Effector memory CD8-positive, alpha-beta T cell (primary cell): Measurements from ENCODE around the gene FUT8.
"Not testable (repeated sequence)": the region's sequence is repeated elsewhere in the genome, so short reads cannot be mapped to it uniquely, and the experiment has no call there.

Source experiments
- ATAC-seq: fragments of 150-1000 bp; cut with Tn5 transposase; replicated peaks from 2 replicates; pipeline ENCODE4 v1.10.0; 2021; ENCODE audit warnings: mild to moderate bottlenecking, moderate library complexity
- DNase-seq, 3 experiments: peaks; one replicate each; pipeline ENCODE4 v3.0.0; 2021
- H3K27ac Mint-ChIP-seq, 2 donors: one replicate each; pipeline ENCODE4 v1.8.0; 2022; ENCODE audit warnings: mild to moderate bottlenecking in 2 of 2, mixed read lengths in 2 of 2, moderate library complexity in 2 of 2
- H3K27me3 Mint-ChIP-seq, 2 donors: one replicate each; pipeline ENCODE4 v1.8.0; 2022; ENCODE audit warnings: mixed read lengths in 2 of 2
- H3K36me3 Mint-ChIP-seq: one replicate; pipeline ENCODE4 v1.8.0; 2022; ENCODE audit warnings: mild to moderate bottlenecking, moderate library complexity, mixed read lengths; ENCODE audit not compliant: insufficient read depth
- H3K4me1 Mint-ChIP-seq, 2 donors: one replicate each; pipeline ENCODE4 v1.8.0; 2022; ENCODE audit warnings: low read depth in 2 of 2, mixed read lengths in 2 of 2
- H3K4me3 Mint-ChIP-seq, 2 donors: one replicate each; pipeline ENCODE4 v1.8.0; 2022; ENCODE audit warnings: mild to moderate bottlenecking in 2 of 2, mixed read lengths in 2 of 2, moderate library complexity in 2 of 2
- H3K9me3 Mint-ChIP-seq, 2 donors: one replicate each; pipeline ENCODE4 v1.8.0; 2022; ENCODE audit warnings: mixed read lengths in 2 of 2

FUT8 gene

DNA sequence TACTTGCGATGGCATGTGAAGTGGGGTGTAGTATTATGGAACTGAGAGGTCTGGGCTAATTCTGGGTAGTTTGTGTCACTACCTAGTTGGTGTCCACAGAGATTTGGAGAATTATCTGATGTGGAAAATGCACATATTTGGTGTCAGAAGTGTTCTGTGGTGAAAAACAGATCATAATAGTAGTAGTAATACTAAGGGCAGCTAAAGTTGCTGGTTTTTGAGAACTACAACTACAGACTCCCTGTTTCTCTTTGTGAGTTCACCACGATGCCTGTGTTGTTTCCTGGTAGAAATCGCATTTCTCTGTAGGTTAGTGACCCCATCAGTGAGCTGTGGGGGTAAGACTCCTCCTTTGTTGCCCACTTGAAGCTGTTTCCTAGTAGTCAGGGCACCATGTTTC is 206.5 kb downstream of the FUT8 start:
- no peak overlapping the region for H3K27ac Mint-ChIP-seq

DNA sequence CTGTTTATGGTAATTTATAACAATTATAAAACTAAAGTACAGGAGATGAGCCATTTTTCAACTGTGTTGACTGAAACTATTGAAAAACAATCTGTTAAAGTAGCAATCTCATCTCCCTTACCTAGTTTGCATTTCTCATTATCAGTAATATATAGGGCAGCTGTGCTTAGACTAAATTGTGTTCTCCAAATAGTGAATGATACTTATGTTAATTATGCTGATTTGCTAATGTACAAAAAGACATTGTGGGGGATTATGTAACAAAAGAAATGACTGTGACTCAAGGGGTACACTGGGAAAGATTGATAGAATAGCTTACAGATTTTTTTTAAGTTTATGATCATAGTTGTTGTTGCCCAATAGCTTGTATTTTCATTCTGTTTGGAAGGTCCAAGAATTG is 207.7 kb downstream of the FUT8 start:
- H3K36me3 Mint-ChIP-seq = peaks cover 4% of the 10 kb centered on the region
- peaks cover 0 to under 1% of the 10 kb centered on the region in 2 donors for H3K4me1 Mint-ChIP-seq
- H3K27ac Mint-ChIP-seq = no peak overlapping the region
- ATAC-seq (no peak), DNase-seq (no peak)
- H3K9me3 Mint-ChIP-seq = no peaks in the 10 kb centered on the region
- no peaks in the 10 kb centered on the region for H3K27me3 Mint-ChIP-seq
- H3K4me3 Mint-ChIP-seq = no peak overlapping the region

More for the DNA sequence above, 206.5 kb downstream of the FUT8 start:
- H3K4me3 Mint-ChIP-seq = no peak overlapping the region
- ATAC-seq (no peak), DNase-seq (no peak)
- H3K27me3 Mint-ChIP-seq = no peaks in the 10 kb centered on the region
- H3K36me3 Mint-ChIP-seq = peaks cover 4% of the 10 kb centered on the region
- no peaks in the 10 kb centered on the region for H3K9me3 Mint-ChIP-seq
- H3K4me1 Mint-ChIP-seq = peaks cover 0 to 5% of the 10 kb centered on the region in 2 donors

DNA sequence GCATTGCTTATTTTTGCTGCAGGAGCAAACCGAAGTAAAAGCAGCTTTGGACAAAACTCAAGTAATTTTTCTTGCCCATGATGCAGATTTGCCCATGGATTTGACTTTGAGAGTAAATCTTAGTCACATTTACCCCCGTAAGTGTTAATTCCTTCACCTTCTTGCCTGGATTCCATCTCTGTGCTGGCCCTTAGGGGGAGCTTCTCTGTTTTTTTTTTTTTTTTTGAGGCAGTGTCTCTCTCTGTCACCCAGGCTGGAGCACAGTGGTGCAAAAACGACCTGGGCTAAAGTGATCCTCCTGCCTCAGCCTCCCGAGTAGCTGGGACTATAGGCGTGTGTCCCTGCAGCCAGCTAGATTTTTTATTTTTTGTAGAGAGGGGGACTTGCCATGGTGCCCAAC is 210.2 kb downstream of the FUT8 start:
- peaks cover 0 to 3% of the 10 kb centered on the region in 2 donors for H3K4me1 Mint-ChIP-seq
- H3K36me3 Mint-ChIP-seq = no peaks in the 10 kb centered on the region
- ATAC-seq = no peak

DNA sequence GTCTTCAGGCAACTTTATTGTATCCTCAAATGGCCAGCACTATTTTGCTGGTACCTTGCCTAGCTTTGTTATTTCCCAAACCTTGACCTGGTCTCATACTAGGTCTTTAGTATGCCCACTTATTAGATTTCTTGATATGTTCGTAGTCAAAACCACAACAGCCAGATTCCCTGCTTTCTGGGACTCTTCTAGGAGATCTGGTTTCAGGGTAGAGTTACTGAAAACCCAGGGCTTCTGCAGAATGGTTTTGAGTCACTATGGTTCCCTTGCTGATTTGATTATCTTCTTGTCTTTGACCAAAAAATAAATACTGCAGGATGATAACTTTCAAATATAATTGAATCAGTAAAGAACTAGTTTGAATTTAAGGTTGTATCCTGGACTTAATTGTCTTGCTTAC is 211.2 kb downstream of the FUT8 start:
- ATAC-seq (no peak), DNase-seq (no peak)
- Mint-ChIP-seq H3K4me3 (no peak overlapping the region), H3K27me3 (no peaks in the 10 kb centered on the region), H3K27ac (no peak overlapping the region), H3K9me3 (no peaks in the 10 kb centered on the region), H3K4me1 (peaks cover 0 to 3% of the 10 kb centered on the region in 2 donors), H3K36me3 (no peaks in the 10 kb centered on the region)

More for the DNA sequence above, 210.2 kb downstream of the FUT8 start:
- H3K27ac Mint-ChIP-seq = no peak overlapping the region
- H3K4me3 Mint-ChIP-seq = no peak overlapping the region
- DNase-seq = no peak
- no peaks in the 10 kb centered on the region for H3K9me3 Mint-ChIP-seq
- no peaks in the 10 kb centered on the region for H3K27me3 Mint-ChIP-seq

DNA sequence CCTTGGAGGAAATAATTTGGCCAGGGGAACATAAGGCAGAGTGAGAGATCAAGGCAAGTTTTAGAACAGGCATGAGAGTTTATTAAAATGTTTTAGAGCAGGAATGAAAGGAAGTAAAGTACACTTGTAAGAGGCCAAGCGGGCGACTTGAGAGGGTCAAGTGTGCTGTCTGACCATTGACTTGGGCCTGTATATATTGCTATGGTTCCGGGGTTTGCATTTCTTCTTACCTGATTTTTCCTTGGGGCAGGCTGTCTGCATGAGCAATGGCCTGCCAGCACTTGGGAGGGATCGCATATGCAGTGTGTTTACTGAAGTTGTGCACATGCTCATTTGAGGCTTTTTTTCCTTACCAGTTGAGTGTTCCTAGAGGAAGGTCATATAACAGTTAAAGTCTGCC is 214.8 kb downstream of the FUT8 start:
- H3K27me3 Mint-ChIP-seq = no peaks in the 10 kb centered on the region
- ATAC-seq (no peak), DNase-seq (no peak)
- no peaks in the 10 kb centered on the region for H3K36me3 Mint-ChIP-seq
- H3K4me1 Mint-ChIP-seq = peaks cover 0 to 3% of the 10 kb centered on the region in 2 donors
- no peaks in the 10 kb centered on the region for H3K9me3 Mint-ChIP-seq
- H3K4me3 Mint-ChIP-seq = no peak overlapping the region
- no peak overlapping the region for H3K27ac Mint-ChIP-seq

DNA sequence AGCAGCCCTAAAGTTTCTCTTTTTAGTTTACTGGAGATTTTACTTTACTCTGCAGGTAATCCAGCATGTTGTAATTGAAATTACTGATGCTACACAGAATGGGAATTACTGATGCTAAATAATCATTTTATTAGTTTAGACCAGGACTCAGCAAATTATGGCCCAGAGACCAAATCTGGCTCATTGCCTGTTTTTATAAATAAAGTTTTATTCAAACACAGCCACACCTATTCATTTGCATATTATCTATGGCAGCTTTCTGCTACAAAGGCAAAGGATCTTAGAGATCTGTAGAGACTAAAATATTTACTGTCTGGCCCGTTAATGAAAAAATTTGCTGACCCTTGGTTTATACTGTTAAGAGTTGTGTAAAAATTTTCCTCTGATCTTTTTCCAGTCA is 216.1 kb downstream of the FUT8 start:
- Mint-ChIP-seq H3K4me1 (peaks cover 0 to 3% of the 10 kb centered on the region in 2 donors), H3K27me3 (no peaks in the 10 kb centered on the region), H3K27ac (no peak overlapping the region), H3K4me3 (no peak overlapping the region), H3K9me3 (no peaks in the 10 kb centered on the region), H3K36me3 (no peaks in the 10 kb centered on the region)
- ATAC-seq (no peak), DNase-seq (no peak)

DNA sequence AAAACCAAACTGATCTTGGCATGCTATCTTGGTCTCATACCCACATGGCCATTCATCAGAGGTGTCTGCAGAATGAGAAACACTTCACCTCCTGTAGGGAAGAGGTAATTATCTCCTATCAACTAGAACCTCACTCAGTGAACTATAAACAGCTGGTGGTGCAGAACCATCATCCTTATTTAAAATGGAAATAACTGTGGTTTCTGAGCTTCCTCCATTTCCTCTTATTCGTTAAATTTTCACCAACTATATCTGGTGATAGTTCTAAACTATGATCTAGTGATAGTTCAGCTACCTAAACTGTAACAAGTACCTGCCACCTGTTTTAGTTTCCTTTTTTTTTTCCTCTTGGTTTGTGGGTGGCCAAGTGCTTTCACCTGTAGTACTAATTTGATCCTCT is 218.5 kb downstream of the FUT8 start:
- peaks cover 5% of the 10 kb centered on the region in 2 donors for H3K4me1 Mint-ChIP-seq
- H3K27me3 Mint-ChIP-seq = no peaks in the 10 kb centered on the region
- no peaks in the 10 kb centered on the region for H3K9me3 Mint-ChIP-seq
- ATAC-seq = no peak
- no peak overlapping the region for H3K27ac Mint-ChIP-seq
- no peaks in the 10 kb centered on the region for H3K36me3 Mint-ChIP-seq
- H3K4me3 Mint-ChIP-seq = no peak overlapping the region
- no peak for DNase-seq

DNA sequence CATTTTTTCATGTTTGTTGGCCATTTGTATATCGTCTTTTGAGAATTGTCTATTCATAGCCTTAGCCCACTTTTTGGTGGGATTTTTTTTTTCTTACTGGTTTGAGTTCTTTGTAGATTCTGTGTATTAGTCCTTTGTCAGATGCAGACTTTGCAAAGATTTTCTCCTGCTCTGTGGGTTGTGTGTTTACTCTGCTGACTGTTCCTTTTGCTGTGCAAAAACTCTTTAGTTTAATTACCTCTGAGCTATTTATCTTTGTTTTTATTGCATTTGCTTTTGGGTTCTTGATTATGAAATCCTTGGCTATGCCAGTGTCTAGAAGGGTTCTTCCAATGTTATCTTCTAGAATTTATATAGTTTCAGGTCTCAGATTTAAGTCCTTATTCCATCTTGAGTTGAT is 220.0 kb downstream of the FUT8 start:
- ATAC-seq (no peak), DNase-seq (no peak)
- Mint-ChIP-seq H3K27ac (no peak overlapping the region), H3K27me3 (no peaks in the 10 kb centered on the region), H3K9me3 (no peaks in the 10 kb centered on the region), H3K4me1 (peaks cover 16 to 17% of the 10 kb centered on the region in 2 donors), H3K4me3 (no peak overlapping the region), H3K36me3 (no peaks in the 10 kb centered on the region)

DNA sequence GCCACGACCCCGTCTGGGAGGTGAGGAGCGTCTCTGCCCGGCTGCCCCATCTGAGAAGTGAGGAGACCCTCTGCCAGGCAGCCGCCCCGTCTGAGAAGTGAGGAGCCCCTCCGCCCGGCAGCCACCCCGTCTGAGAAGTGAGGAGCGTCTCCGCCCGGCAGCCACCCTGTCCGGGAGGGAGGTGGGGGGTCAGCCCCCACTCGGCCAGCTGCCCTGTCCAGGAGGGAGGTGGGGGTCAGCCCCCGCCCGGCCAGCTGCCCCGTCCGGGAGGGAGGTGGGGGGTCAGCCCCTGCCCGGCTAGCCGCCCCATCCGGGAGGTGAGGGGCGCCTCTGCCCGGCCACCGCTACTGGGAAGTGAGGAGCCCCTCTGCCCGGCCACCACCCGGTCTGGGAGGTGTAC is 221.1 kb downstream of the FUT8 start:
- DNase-seq, ATAC-seq, H3K36me3 Mint-ChIP-seq, H3K27me3 Mint-ChIP-seq, H3K9me3 Mint-ChIP-seq, H3K27ac Mint-ChIP-seq, H3K4me3 Mint-ChIP-seq: not testable (repeated sequence)
- peaks cover 24 to 29% of the 10 kb centered on the region in 2 donors for H3K4me1 Mint-ChIP-seq

DNA sequence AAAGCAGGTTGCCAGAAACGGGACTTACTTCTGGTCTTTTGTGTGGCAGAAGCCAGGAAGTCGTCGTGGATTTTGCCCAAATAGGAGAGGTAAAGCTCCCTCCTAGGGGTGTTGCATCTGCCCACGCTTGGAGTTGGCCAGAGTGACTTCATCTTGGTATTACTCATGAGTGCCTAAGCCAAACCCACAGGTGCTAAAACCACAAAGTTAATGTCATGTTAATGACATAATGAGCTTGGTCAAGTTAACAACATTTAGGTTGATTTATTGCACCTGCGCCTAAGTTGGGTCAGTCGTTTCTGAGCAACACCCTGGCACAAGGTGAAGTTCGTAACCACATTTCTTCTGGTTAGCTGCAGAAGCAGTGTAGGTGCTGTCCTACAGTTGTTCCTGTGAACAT is 225.2 kb downstream of the FUT8 start:
- H3K27me3 Mint-ChIP-seq = no peaks in the 10 kb centered on the region
- H3K9me3 Mint-ChIP-seq = no peaks in the 10 kb centered on the region
- peak; percentile 9 to 22 (median 21) for DNase-seq
- H3K36me3 Mint-ChIP-seq = no peaks in the 10 kb centered on the region
- H3K27ac Mint-ChIP-seq = peak overlapping the region; percentile 15 to 94
- H3K4me3 Mint-ChIP-seq = peak overlapping the region; percentile 13 to 73
- peaks cover 26 to 34% of the 10 kb centered on the region in 2 donors for H3K4me1 Mint-ChIP-seq
- ATAC-seq = peak; percentile 93

DNA sequence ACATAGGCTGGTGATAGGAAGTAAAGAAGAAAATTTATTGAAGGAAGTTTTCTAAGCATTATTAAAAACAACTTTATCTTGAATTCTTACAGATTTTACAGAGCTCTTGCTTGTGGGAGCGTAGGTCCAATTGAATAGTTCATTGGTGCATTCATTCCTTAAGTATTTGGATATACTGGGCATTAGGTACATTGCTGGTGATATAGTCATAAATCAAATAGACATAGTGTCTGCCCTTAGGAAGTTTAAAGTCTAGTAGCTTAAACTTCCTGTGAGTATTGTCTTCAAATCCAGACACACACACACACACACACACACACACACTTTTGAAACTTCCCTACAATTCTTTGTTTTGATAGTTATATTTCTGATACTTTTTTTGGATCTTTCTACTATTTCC is 226.7 kb downstream of the FUT8 start:
- no peaks in the 10 kb centered on the region for H3K27me3 Mint-ChIP-seq
- DNase-seq (no peak), ATAC-seq (no peak)
- no peak overlapping the region for H3K4me3 Mint-ChIP-seq
- peak overlapping the region in 1 of 2 donors; percentile 15 for H3K27ac Mint-ChIP-seq
- H3K36me3 Mint-ChIP-seq = no peaks in the 10 kb centered on the region
- peaks cover 26 to 34% of the 10 kb centered on the region in 2 donors for H3K4me1 Mint-ChIP-seq
- no peaks in the 10 kb centered on the region for H3K9me3 Mint-ChIP-seq

DNA sequence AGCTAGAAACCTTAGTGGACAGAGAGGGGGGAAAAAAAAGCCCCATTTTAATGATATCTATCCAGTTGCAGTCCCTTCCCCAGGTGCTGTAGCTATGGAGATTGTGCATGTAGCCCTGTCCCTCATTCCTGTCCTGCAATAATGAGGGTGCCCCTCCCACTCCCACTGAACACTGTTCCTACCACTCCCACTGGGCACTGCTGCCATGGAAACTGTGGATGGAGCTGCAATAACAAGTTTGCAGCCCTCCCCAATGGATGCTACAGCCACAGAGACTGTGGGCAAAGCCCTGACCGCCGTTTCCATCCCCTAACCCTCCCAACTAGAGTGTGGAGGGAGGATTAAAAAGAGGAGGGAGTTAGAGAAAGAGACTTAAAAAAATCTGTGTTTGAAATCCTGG is 238.3 kb downstream of the FUT8 start:
- DNase-seq = no peak
- Mint-ChIP-seq H3K9me3 (no peaks in the 10 kb centered on the region), H3K4me1 (no peaks in the 10 kb centered on the region), H3K36me3 (no peaks in the 10 kb centered on the region), H3K27ac (no peak overlapping the region), H3K27me3 (no peaks in the 10 kb centered on the region), H3K4me3 (no peak overlapping the region)
- no peak for ATAC-seq

DNA sequence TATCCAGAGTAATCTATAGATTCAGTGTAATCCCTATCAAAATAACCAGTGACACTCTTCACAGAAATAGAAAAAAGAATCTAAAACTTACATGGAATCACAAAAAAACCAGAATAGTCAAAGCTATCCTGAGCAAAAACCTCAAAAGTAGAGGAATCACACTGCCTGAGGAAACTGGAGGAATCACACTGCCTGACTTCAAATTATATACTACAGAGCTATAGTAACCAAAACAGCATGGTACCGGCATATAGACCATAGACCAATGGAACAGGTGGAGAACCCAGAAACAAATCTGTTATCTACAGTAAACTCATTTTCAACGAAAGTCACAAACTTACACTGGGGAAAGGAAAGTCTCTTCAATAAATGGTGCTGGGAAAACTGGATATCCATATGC is 244.0 kb downstream of the FUT8 start:
- DNase-seq (no peak), ATAC-seq (no peak)
- H3K9me3 Mint-ChIP-seq = no peaks in the 10 kb centered on the region
- no peak overlapping the region for H3K27ac Mint-ChIP-seq
- no peak overlapping the region for H3K4me3 Mint-ChIP-seq
- no peaks in the 10 kb centered on the region for H3K27me3 Mint-ChIP-seq
- no peaks in the 10 kb centered on the region for H3K4me1 Mint-ChIP-seq
- no peaks in the 10 kb centered on the region for H3K36me3 Mint-ChIP-seq

DNA sequence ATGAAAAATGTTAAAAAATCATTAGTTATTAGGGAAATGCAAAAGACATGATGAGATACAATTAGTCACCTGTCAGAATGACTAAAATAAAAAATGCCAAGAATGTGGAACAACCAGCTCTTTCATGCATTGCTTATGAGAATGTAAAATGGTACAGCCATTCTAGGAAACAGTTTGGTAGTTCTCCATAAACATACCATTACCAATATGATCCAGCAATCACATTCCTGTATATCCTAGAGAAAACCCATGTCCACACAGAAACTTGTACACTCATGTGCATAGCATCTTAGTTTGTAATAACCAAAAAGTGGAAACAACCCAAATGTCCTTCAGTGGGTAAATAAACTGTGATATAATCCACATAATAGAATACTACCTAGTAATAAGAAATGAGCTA is 245.7 kb downstream of the FUT8 start:
- H3K36me3 Mint-ChIP-seq = no peaks in the 10 kb centered on the region
- no peak for DNase-seq
- ATAC-seq = no peak
- H3K27me3 Mint-ChIP-seq = no peaks in the 10 kb centered on the region
- no peak overlapping the region for H3K4me3 Mint-ChIP-seq
- H3K4me1 Mint-ChIP-seq = no peaks in the 10 kb centered on the region
- no peak overlapping the region for H3K27ac Mint-ChIP-seq
- no peaks in the 10 kb centered on the region for H3K9me3 Mint-ChIP-seq

DNA sequence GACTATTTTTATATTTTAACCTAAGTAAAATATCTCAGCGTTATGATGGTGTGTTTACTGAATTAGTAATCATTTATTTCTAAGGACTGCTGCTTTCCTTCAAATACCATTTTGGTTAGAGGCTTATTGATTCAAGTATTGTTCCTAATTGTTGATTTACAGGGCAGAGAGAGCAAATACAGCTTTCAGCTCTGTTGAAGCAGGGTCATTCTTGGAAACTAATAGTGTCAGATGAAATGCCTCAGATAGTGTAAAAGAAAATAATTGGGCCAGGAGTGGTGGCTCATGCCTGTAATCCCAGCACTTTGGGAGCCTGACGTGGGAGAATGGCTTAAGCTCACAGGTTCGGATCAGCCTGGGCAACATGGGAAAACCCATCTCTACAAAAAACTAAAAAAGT is 249.3 kb downstream of the FUT8 start:
- H3K27me3 Mint-ChIP-seq = no peaks in the 10 kb centered on the region
- ATAC-seq (no peak), DNase-seq (no peak)
- no peaks in the 10 kb centered on the region for H3K9me3 Mint-ChIP-seq
- no peaks in the 10 kb centered on the region for H3K4me1 Mint-ChIP-seq
- no peak overlapping the region for H3K27ac Mint-ChIP-seq
- no peaks in the 10 kb centered on the region for H3K36me3 Mint-ChIP-seq
- H3K4me3 Mint-ChIP-seq = no peak overlapping the region
